HEK293 (cell line): ENCODE measurements around the gene HDHD5.

Source experiments
- HOXA7 ChIP-seq: sonication (generic); formaldehyde crosslinking; IDR thresholded peaks from 2 replicates; pipeline ENCODE4 v1.8.1; 2022; ENCODE audit warnings: missing genetic modification reagents, borderline replicate concordance
- IKZF3 ChIP-seq: fragments of 450-650 bp; IDR thresholded peaks from 2 replicates; pipeline ENCODE4 v1.5.0; 2018; ENCODE audit warnings: missing biosample characterization, mild to moderate bottlenecking, missing genetic modification characterization, moderate library complexity
- PRDM1 ChIP-seq: fragments of 450-650 bp; formaldehyde crosslinking; IDR thresholded peaks from 2 replicates; pipeline ENCODE4; 2016; ENCODE audit warnings: missing biosample characterization, missing genetic modification characterization
- PRDM6 ChIP-seq: fragments of 450-650 bp; formaldehyde crosslinking; IDR thresholded peaks from 2 replicates; pipeline ENCODE4 v1.5.1; 2017; ENCODE audit warnings: missing biosample characterization, missing genetic modification characterization
- TSHZ1 ChIP-seq: fragments of 450-650 bp; formaldehyde crosslinking; IDR thresholded peaks from 2 replicates; pipeline ENCODE4 v1.5.1; 2016; ENCODE audit warnings: missing biosample characterization, missing genetic modification characterization, borderline replicate concordance
- ZBTB21 ChIP-seq: fragments of 450-650 bp; formaldehyde crosslinking; IDR thresholded peaks from 2 replicates; pipeline ENCODE4 v1.5.1; 2017; ENCODE audit warnings: missing biosample characterization, missing genetic modification characterization
- ZBTB49 ChIP-seq: fragments of 450-650 bp; formaldehyde crosslinking; IDR thresholded peaks from 2 replicates; pipeline ENCODE4 v1.5.1; 2016; ENCODE audit warnings: missing biosample characterization, missing genetic modification characterization, low read depth
- ZFHX2 ChIP-seq: fragments of 450-650 bp; formaldehyde crosslinking; conservative IDR thresholded peaks from 2 replicates; pipeline ENCODE4 v1.5.1; 2016; ENCODE audit warnings: missing biosample characterization, missing genetic modification characterization
- ZFP69B ChIP-seq: fragments of 450-650 bp; formaldehyde crosslinking; IDR thresholded peaks from 2 replicates; pipeline ENCODE4 v1.5.1; 2016; ENCODE audit warnings: missing biosample characterization, missing genetic modification characterization
- ZNF114 ChIP-seq: fragments of 450-650 bp; formaldehyde crosslinking; IDR thresholded peaks from 2 replicates; pipeline ENCODE4 v1.5.0; 2017; ENCODE audit warnings: missing biosample characterization, missing genetic modification characterization
- ZNF324 ChIP-seq: fragments of 450-650 bp; formaldehyde crosslinking; IDR thresholded peaks from 2 replicates; pipeline ENCODE4 v1.5.1; 2016; ENCODE audit warnings: missing biosample characterization, missing genetic modification characterization
- ZNF580 ChIP-seq: fragments of 450-650 bp; formaldehyde crosslinking; IDR thresholded peaks from 2 replicates; pipeline ENCODE4 v1.5.1; 2016; ENCODE audit warnings: missing biosample characterization, missing genetic modification characterization
- ZNF629 ChIP-seq: fragments of 450-650 bp; formaldehyde crosslinking; IDR thresholded peaks from 2 replicates; pipeline ENCODE4 v1.5.1; 2017; ENCODE audit warnings: missing biosample characterization, missing genetic modification characterization
- ZNF747 ChIP-seq: fragments of 450-650 bp; formaldehyde crosslinking; IDR thresholded peaks from 2 replicates; pipeline ENCODE4 v1.5.1; 2016; ENCODE audit warnings: missing biosample characterization, missing genetic modification characterization
- ZSCAN18 ChIP-seq: fragments of 450-650 bp; formaldehyde crosslinking; IDR thresholded peaks from 2 replicates; pipeline ENCODE4 v1.5.1; 2016; ENCODE audit warnings: missing biosample characterization, missing genetic modification characterization
- ZSCAN23 ChIP-seq: fragments of 450-650 bp; formaldehyde crosslinking; IDR thresholded peaks from 2 replicates; pipeline ENCODE4 v1.5.1; 2016; ENCODE audit warnings: missing biosample characterization, missing genetic modification characterization
- ZXDB ChIP-seq: fragments of 450-650 bp; formaldehyde crosslinking; IDR thresholded peaks from 2 replicates; pipeline ENCODE4 v1.5.1; 2016; ENCODE audit warnings: missing biosample characterization, missing genetic modification characterization
- TF ChIP-seq, protein P1 (sequence below): fragments of 450-650 bp; formaldehyde crosslinking; IDR thresholded peaks from 2 replicates; pipeline ENCODE4 v1.5.1; 2017; ENCODE audit warnings: missing biosample characterization, missing genetic modification characterization
- TF ChIP-seq, protein P2 (sequence below): fragments of 450-650 bp; formaldehyde crosslinking; optimal IDR thresholded peaks from 2 replicates; pipeline ENCODE3; 2016; ENCODE audit warnings: missing biosample characterization, mild to moderate bottlenecking, missing genetic modification characterization
- TF ChIP-seq, protein P3 (sequence below): fragments of 450-650 bp; formaldehyde crosslinking; IDR thresholded peaks from 2 replicates; pipeline ENCODE4 v1.5.1; 2017; ENCODE audit warnings: missing biosample characterization, missing genetic modification characterization

Gene HDHD5

GRCh38 chr22:17121233-17122195, 37.6 kb downstream of the HDHD5 start, which contains the start of gene TMEM121B (continued):
- TF ChIP-seq, protein P1, sequence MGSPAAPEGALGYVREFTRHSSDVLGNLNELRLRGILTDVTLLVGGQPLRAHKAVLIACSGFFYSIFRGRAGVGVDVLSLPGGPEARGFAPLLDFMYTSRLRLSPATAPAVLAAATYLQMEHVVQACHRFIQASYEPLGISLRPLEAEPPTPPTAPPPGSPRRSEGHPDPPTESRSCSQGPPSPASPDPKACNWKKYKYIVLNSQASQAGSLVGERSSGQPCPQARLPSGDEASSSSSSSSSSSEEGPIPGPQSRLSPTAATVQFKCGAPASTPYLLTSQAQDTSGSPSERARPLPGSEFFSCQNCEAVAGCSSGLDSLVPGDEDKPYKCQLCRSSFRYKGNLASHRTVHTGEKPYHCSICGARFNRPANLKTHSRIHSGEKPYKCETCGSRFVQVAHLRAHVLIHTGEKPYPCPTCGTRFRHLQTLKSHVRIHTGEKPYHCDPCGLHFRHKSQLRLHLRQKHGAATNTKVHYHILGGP = no peak
- no peak for TF ChIP-seq ZSCAN23 (tag by site-specific recombination)
- TF ChIP-seq, protein P2, sequence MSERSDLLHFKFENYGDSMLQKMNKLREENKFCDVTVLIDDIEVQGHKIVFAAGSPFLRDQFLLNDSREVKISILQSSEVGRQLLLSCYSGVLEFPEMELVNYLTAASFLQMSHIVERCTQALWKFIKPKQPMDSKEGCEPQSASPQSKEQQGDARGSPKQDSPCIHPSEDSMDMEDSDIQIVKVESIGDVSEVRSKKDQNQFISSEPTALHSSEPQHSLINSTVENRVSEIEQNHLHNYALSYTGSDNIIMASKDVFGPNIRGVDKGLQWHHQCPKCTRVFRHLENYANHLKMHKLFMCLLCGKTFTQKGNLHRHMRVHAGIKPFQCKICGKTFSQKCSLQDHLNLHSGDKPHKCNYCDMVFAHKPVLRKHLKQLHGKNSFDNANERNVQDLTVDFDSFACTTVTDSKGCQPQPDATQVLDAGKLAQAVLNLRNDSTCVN (tag by site-specific recombination) = peak; percentile 78
- peak; percentile 70; the same call in 1 of the 2 replicates for TF ChIP-seq ZFP69B (tag by site-specific recombination)
- TF ChIP-seq IKZF3 (tag by site-specific recombination) = peak; percentile 37; the same call in 1 of the 2 replicates
- TF ChIP-seq ZNF747 (tag by site-specific recombination) = no peak
- TF ChIP-seq ZBTB21 = peak; percentile 86
- peak; percentile 63; the same call in 1 of the 2 replicates for TF ChIP-seq ZNF324
- TF ChIP-seq, protein P3, sequence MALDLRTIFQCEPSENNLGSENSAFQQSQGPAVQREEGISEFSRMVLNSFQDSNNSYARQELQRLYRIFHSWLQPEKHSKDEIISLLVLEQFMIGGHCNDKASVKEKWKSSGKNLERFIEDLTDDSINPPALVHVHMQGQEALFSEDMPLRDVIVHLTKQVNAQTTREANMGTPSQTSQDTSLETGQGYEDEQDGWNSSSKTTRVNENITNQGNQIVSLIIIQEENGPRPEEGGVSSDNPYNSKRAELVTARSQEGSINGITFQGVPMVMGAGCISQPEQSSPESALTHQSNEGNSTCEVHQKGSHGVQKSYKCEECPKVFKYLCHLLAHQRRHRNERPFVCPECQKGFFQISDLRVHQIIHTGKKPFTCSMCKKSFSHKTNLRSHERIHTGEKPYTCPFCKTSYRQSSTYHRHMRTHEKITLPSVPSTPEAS (tag by site-specific recombination) = peak; percentile 41; the same call in 1 of the 2 replicates
- TF ChIP-seq ZNF114 (tag by site-specific recombination) = no peak
- no peak for TF ChIP-seq ZBTB49 (tag by site-specific recombination)
- no peak for TF ChIP-seq ZSCAN18 (tag by site-specific recombination)
- no peak for TF ChIP-seq PRDM6 (tag by site-specific recombination)
- TF ChIP-seq TSHZ1 (tag by site-specific recombination) = peak; percentile 37; the same call in 1 of the 2 replicates
- peak; percentile 53; the same call in 1 of the 2 replicates for TF ChIP-seq PRDM1
- TF ChIP-seq ZFHX2 (tag by site-specific recombination) = peak; percentile 66
- TF ChIP-seq ZNF629 = peak; percentile 87
- no peak for TF ChIP-seq ZNF580
- peak; percentile 61; the same call in 1 of the 2 replicates for TF ChIP-seq ZXDB (tag by site-specific recombination)
- TF ChIP-seq HOXA7 = no peak
